Calu3 (cell line): ENCODE measurements around the gene AK4. TPM values are rescaled to one million over a fixed set of nuclear protein-coding genes. Genes with fewer than 3 reads are reported as not detected.

ENCODE experiments used
- BruUV-seq: library from RNA; stranded (reverse); fragments of 400-500 nt; replicated peaks from 2 replicates; lab custom pipeline; 2021; lab: Mats Ljungman, UMichigan
- CTCF ChIA-PET: fragments of 300-600 bp; sonication (Branson Sonifier 250); formaldehyde crosslinking; loops from one replicate; lab custom pipeline; 2022; ENCODE audit warnings: antibody characterized with exemption; lab: Charles Lee
- DNase-seq: peaks from one replicate; pipeline ENCODE4 v3.0.0; 2022
- H3K27ac Mint-ChIP-seq: one replicate; pipeline ENCODE4 v1.8.0; 2022; ENCODE audit warnings: mixed read lengths; ENCODE audit not compliant: unreplicated experiment
- H3K27me3 Mint-ChIP-seq: one replicate; pipeline ENCODE4 v1.8.0; 2022; ENCODE audit warnings: mixed read lengths; ENCODE audit not compliant: unreplicated experiment
- H3K36me3 Mint-ChIP-seq: one replicate; pipeline ENCODE4 v1.8.0; 2022; ENCODE audit warnings: mild to moderate bottlenecking, moderate library complexity, mixed read lengths; ENCODE audit not compliant: insufficient read depth, unreplicated experiment
- H3K4me1 Mint-ChIP-seq: one replicate; pipeline ENCODE4 v1.8.0; 2022; ENCODE audit warnings: mild to moderate bottlenecking, low read depth, mixed read lengths; ENCODE audit not compliant: unreplicated experiment
- H3K4me3 Mint-ChIP-seq: one replicate; pipeline ENCODE4 v1.8.0; 2022; ENCODE audit warnings: mild to moderate bottlenecking, low read depth, moderate library complexity, mixed read lengths; ENCODE audit not compliant: unreplicated experiment
- H3K9me3 Mint-ChIP-seq: one replicate; pipeline ENCODE4 v1.8.0; 2022; ENCODE audit warnings: low read depth, mixed read lengths; ENCODE audit not compliant: unreplicated experiment
- CTCF ChIP-seq: fragments of 200-600 bp; IDR thresholded peaks from one replicate; pipeline ENCODE4 v1.8.0; 2022; ENCODE audit warnings: antibody characterized with exemption; ENCODE audit not compliant: unreplicated experiment
- intact Hi-C: fragments of 100-400 bp; cut with micrococcal nuclease; formaldehyde crosslinking; loops from one replicate; pipeline ENCODE4 v1.10.0; 2022; ENCODE audit not compliant: unreplicated experiment
- total RNA-seq: library from RNA; stranded (reverse); gene quantifications from 2 replicates; pipeline ENCODE4 v1.2.3, GENCODE V29; 2022

Gene AK4
- total RNA-seq, 1 experiment from 2014 or later: 49.9 TPM

GRCh38 chr1:65247419-65248359 lies 99.7 kb downstream of the AK4 start:
- no peak for DNase-seq
- no peak overlapping the region for H3K27ac Mint-ChIP-seq
- no peaks in the 10 kb centered on the region for H3K36me3 Mint-ChIP-seq
- H3K4me3 Mint-ChIP-seq: no peak overlapping the region
- no peaks in the 10 kb centered on the region for H3K4me1 Mint-ChIP-seq
- H3K9me3 Mint-ChIP-seq: no peaks in the 10 kb centered on the region
- CTCF ChIA-PET: interaction anchor here (0.6 kb wide), 1 partner anchor 712 kb away, joined by 3 read pairs; no protein-coding TSS in a partner anchor
- intact Hi-C loops: no loop called here
- H3K27me3 Mint-ChIP-seq: no peaks in the 10 kb centered on the region
- no TSS peak for BruUV-seq
- TF ChIP-seq CTCF: no peak

GRCh38 chr1:65250826-65251225 lies 102.8 kb downstream of the AK4 start:
- H3K36me3 Mint-ChIP-seq: peaks cover 16% of the 10 kb centered on the region
- no peak overlapping the region for H3K4me3 Mint-ChIP-seq
- intact Hi-C loops: loop anchor here (5.0 kb wide), 1 partner anchor 176 kb away; no protein-coding TSS in a partner anchor
- no peak for TF ChIP-seq CTCF
- no peak for DNase-seq
- H3K4me1 Mint-ChIP-seq: peaks cover 13% of the 10 kb centered on the region
- no TSS peak for BruUV-seq
- H3K27me3 Mint-ChIP-seq: no peaks in the 10 kb centered on the region
- H3K9me3 Mint-ChIP-seq: no peaks in the 10 kb centered on the region
- CTCF ChIA-PET: no interaction called here
- no peak overlapping the region for H3K27ac Mint-ChIP-seq

- BruUV-seq: no TSS peak
- no peak for TF ChIP-seq CTCF
- H3K9me3 Mint-ChIP-seq: no peaks in the 10 kb centered on the region
- H3K36me3 Mint-ChIP-seq: peaks cover 16% of the 10 kb centered on the region
- intact Hi-C loops: loop anchor here (5.0 kb wide), 1 partner anchor 173 kb away; no protein-coding TSS in a partner anchor
- no peaks in the 10 kb centered on the region for H3K27me3 Mint-ChIP-seq
- H3K4me1 Mint-ChIP-seq: peaks cover 14% of the 10 kb centered on the region
- DNase-seq: no peak
- H3K27ac Mint-ChIP-seq: peak overlapping the region; percentile 48
- CTCF ChIA-PET: interaction anchor here (0.6 to 1.4 kb wide), 3 partner anchors 18 to 429 kb away, joined by 3 to 4 read pairs (median 4); partner anchors contain the start of genes LEPR and LEPROT
- peak overlapping the region; percentile 80 for H3K4me3 Mint-ChIP-seq
Measured at GRCh38 chr1:65253800-65254319, 105.9 kb downstream of the AK4 start.

- Mint-ChIP-seq H3K36me3 (peaks cover 16% of the 10 kb centered on the region), H3K27me3 (no peaks in the 10 kb centered on the region), H3K27ac (peak overlapping the region; percentile 48), H3K9me3 (no peaks in the 10 kb centered on the region), H3K4me1 (peaks cover 14% of the 10 kb centered on the region), H3K4me3 (peak overlapping the region; percentile 80)
- DNase-seq: peak; percentile 93
- TF ChIP-seq CTCF: no peak
- BruUV-seq: no TSS peak
- CTCF ChIA-PET: interaction anchor here (0.6 to 1.4 kb wide), 4 partner anchors 8 to 288 kb away, joined by 3 to 5 read pairs (median 4); partner anchors contain the start of genes JAK1, LEPR and LEPROT
- intact Hi-C loops: loop anchor here (5.0 kb wide), 1 partner anchor 173 kb away; no protein-coding TSS in a partner anchor
Measured at GRCh38 chr1:65254320-65255034, 106.5 kb downstream of the AK4 start.
